GM23338 (cell line): ENCODE measurements around the gene MYO1A. TPM values are rescaled to one million over a fixed set of nuclear protein-coding genes. Genes with fewer than 3 reads are reported as not detected.
A peak's percentile ranks its signal among the peaks of the same experiment; 100 is the strongest.

Experiments
- ATAC-seq: fragments of 200-7000 bp; cut with Tn5 transposase; 3 replicates; pipeline ENCODE4 v1.9.1; 2020
- DNase-seq: peaks from one replicate; pipeline ENCODE4 v3.0.0-alpha.2; 2015; ENCODE audit warnings: low spot score
- H2AFZ ChIP-seq: fragments of 200-600 bp; sonication (generic); 2 replicates; pipeline ENCODE4 v1.8.0; 2016; ENCODE audit warnings: antibody characterized with exemption, mild to moderate bottlenecking, moderate library complexity
- H3F3A ChIP-seq: fragments of 200-600 bp; sonication (generic); replicated peaks from 2 replicates; pipeline ENCODE4 v1.8.0; 2017; ENCODE audit warnings: antibody characterized with exemption, mixed run types, low read depth
- H3K27ac ChIP-seq: fragments of 200-600 bp; sonication (generic); 2 replicates; pipeline ENCODE4 v1.6.1; 2016; ENCODE audit warnings: low read depth
- H3K27me3 ChIP-seq: fragments of 200-600 bp; sonication (generic); 2 replicates; pipeline ENCODE4 v1.8.0; 2016; ENCODE audit warnings: mild to moderate bottlenecking, mixed run types, moderate library complexity; ENCODE audit not compliant: insufficient read depth
- H3K36me3 ChIP-seq: fragments of 200-600 bp; sonication (generic); 2 replicates; pipeline ENCODE4 v1.8.0; 2016; ENCODE audit warnings: mild to moderate bottlenecking; ENCODE audit not compliant: insufficient read depth
- H3K4me1 ChIP-seq: fragments of 200-600 bp; sonication (generic); 2 replicates; pipeline ENCODE4 v1.8.0; 2016; ENCODE audit warnings: mild to moderate bottlenecking, moderate library complexity; ENCODE audit not compliant: insufficient read depth
- H3K4me2 ChIP-seq: fragments of 200-600 bp; sonication (generic); 2 replicates; pipeline ENCODE4 v1.7.1; 2017; ENCODE audit warnings: mixed run types
- H3K4me3 ChIP-seq: fragments of 200-600 bp; sonication (generic); 2 replicates; pipeline ENCODE4 v1.6.1; 2016; ENCODE audit warnings: mixed run types
- H3K79me2 ChIP-seq: fragments of 200-600 bp; sonication (generic); replicated peaks from 2 replicates; pipeline ENCODE4 v1.8.0; 2017; ENCODE audit warnings: mild to moderate bottlenecking; ENCODE audit not compliant: insufficient read depth
- H3K9me2 ChIP-seq: fragments of 200-600 bp; sonication (generic); 2 replicates; pipeline ENCODE4 v1.8.0; 2017; ENCODE audit not compliant: insufficient read depth
- H4K20me1 ChIP-seq: fragments of 200-600 bp; sonication (generic); replicated peaks from 2 replicates; pipeline ENCODE4 v1.8.0; 2017; ENCODE audit warnings: mild to moderate bottlenecking; ENCODE audit not compliant: insufficient read depth
- H3K27ac Mint-ChIP-seq: 2 replicates; pipeline ENCODE4 v1.8.0; 2020; ENCODE audit warnings: inconsistent platforms, mild to moderate bottlenecking, moderate library complexity, mixed read lengths
- H3K27me3 Mint-ChIP-seq: 3 replicates; pipeline ENCODE4 v1.8.0; 2022; ENCODE audit warnings: low read depth, mild to moderate bottlenecking, moderate library complexity, mixed read lengths, inconsistent platforms; ENCODE audit not compliant: insufficient read depth, poor library complexity
- H3K36me3 Mint-ChIP-seq: 3 replicates; pipeline ENCODE4 v1.8.0; 2021; ENCODE audit warnings: low read depth, mild to moderate bottlenecking, inconsistent platforms, moderate library complexity, mixed read lengths
- H3K4me1 Mint-ChIP-seq: 3 replicates; pipeline ENCODE4 v1.8.0; 2020; ENCODE audit warnings: mild to moderate bottlenecking, inconsistent platforms, mixed read lengths
- H3K4me3 Mint-ChIP-seq: 3 replicates; pipeline ENCODE4 v1.8.0; 2021; ENCODE audit warnings: moderate library complexity, mild to moderate bottlenecking, inconsistent platforms, mixed read lengths
- H3K9me3 Mint-ChIP-seq: 3 replicates; pipeline ENCODE4 v1.8.0; 2020; ENCODE audit warnings: moderate library complexity, mild to moderate bottlenecking, inconsistent platforms, mixed read lengths
- CREB1 ChIP-seq: fragments of 250-450 bp; sonication (Bioruptor Pico); IDR thresholded peaks from 2 replicates; pipeline ENCODE4 v1.5.0; 2020; ENCODE audit warnings: low read depth, mild to moderate bottlenecking, moderate library complexity
- ETS1 ChIP-seq: IDR thresholded peaks from 2 replicates; pipeline ENCODE4 v1.6.1; 2016; ENCODE audit warnings: antibody characterized with exemption
- EZH2 ChIP-seq: fragments of 200-600 bp; sonication (generic); IDR thresholded peaks from one replicate; pipeline ENCODE4 v1.8.0; 2017; ENCODE audit warnings: antibody characterized with exemption, mild to moderate bottlenecking, low read depth; ENCODE audit not compliant: unreplicated experiment
- JUNB ChIP-seq: IDR thresholded peaks from one replicate; pipeline ENCODE4 v1.6.1; 2016; ENCODE audit warnings: antibody characterized with exemption; ENCODE audit not compliant: unreplicated experiment
- NANOG ChIP-seq: IDR thresholded peaks from 2 replicates; pipeline ENCODE4 v1.6.1; 2016; ENCODE audit warnings: antibody characterized with exemption, borderline replicate concordance
- POLR2AphosphoS5 ChIP-seq: IDR thresholded peaks from 2 replicates; pipeline ENCODE4 v1.6.1; 2016; ENCODE audit warnings: antibody characterized with exemption, low read depth
- STAT1 ChIP-seq: IDR thresholded peaks from one replicate; pipeline ENCODE4 v1.6.1; 2016; ENCODE audit warnings: antibody characterized with exemption; ENCODE audit not compliant: unreplicated experiment
- ZNF114 ChIP-seq: fragments of 250-450 bp; sonication (Bioruptor Pico); IDR thresholded peaks from 2 replicates; pipeline ENCODE4 v1.5.0; 2020; ENCODE audit warnings: mild to moderate bottlenecking, moderate library complexity
- ZNF331 ChIP-seq: fragments of 250-450 bp; sonication (Bioruptor Pico); IDR thresholded peaks from 2 replicates; pipeline ENCODE4 v1.5.0; 2020; ENCODE audit warnings: low read depth, mild to moderate bottlenecking, moderate library complexity
- ZNF462 ChIP-seq: fragments of 250-450 bp; sonication (Bioruptor Pico); IDR thresholded peaks from 2 replicates; pipeline ENCODE4 v1.5.0; 2020; ENCODE audit warnings: mild to moderate bottlenecking, moderate library complexity
- polyA plus RNA-seq: library from polyadenylated mRNA; unstranded; fragments of >200 nt; fragmentation: Nextera tagmentation; extraction: Ambion mirVana; gene quantifications from 2 replicates; pipeline ENCODE4 v1.2.1, GENCODE V29; 2016
- total RNA-seq: library from RNA; depleted of rRNA; stranded (reverse); fragments of >200 nt; shearing (Covaris generic); gene quantifications from 2 replicates; pipeline ENCODE4 v1.2.3, GENCODE V29; 2014
- TF ChIP-seq, protein P1 (sequence below): IDR thresholded peaks from one replicate; pipeline ENCODE4 v1.6.1; 2018; ENCODE audit warnings: antibody characterized with exemption; ENCODE audit not compliant: unreplicated experiment

Gene MYO1A
- total and polyA plus RNA-seq, 2 experiments from 2014 or later: not detected

DNA sequence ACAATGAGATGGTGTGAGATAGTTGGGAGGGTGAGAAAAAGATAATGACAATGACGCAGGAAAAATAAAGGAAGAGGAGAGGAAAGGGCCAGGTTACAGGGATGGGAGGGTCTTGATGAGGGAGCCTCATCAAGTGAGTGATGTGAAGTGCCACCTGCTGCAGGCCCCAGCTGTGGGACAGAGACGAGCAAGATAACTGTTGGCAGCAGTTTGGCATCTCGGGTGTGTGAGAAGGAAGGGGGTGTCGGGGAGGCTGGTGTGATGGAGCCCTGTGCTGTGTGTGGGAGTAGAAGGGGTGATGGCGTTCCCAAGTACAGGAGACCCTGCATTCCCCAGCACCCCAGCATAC is 22.1 kb downstream of the MYO1A start (continued):
- TF ChIP-seq ZNF462 (CRISPR knock-in tag) (no peak), ETS1 (no peak), EZH2 (no peak)

GRCh38 chr12:57027011-57027804 is 22.7 kb downstream of the MYO1A start:
- ATAC-seq (peak; percentile 20; the same call in 2 of the 3 replicates), DNase-seq (no peak)
- H3K4me1 Mint-ChIP-seq: peaks cover 29% of the 10 kb centered on the region
- H3K27me3 ChIP-seq: no peaks in the 10 kb centered on the region
- no peaks in the 10 kb centered on the region for H3F3A ChIP-seq
- H3K36me3 Mint-ChIP-seq: no peaks in the 10 kb centered on the region; the same call in 2 of the 3 replicates
- peaks cover 9% of the 10 kb centered on the region; the same call in 1 of the 2 replicates for H3K4me1 ChIP-seq
- H3K79me2 ChIP-seq: no peaks in the 10 kb centered on the region
- peak overlapping the region; percentile 48; the same call in 1 of the 2 replicates for H3K4me2 ChIP-seq
- no peaks in the 10 kb centered on the region for H4K20me1 ChIP-seq
- no peaks in the 10 kb centered on the region for H3K9me2 ChIP-seq
- H3K27ac ChIP-seq: no peak overlapping the region
- H3K4me3 ChIP-seq: no peak overlapping the region
- peaks cover 14% of the 10 kb centered on the region for H3K27me3 Mint-ChIP-seq
- H3K27ac Mint-ChIP-seq: no peak overlapping the region
- H3K4me3 Mint-ChIP-seq: no peak overlapping the region
- no peaks in the 10 kb centered on the region for H3K9me3 Mint-ChIP-seq
- H2AFZ ChIP-seq: peak overlapping the region; percentile 83
- no peaks in the 10 kb centered on the region for H3K36me3 ChIP-seq
- TF ChIP-seq POLR2AphosphoS5 (no peak), CREB1 (CRISPR knock-in tag) (no peak), ETS1 (no peak), ZNF114 (CRISPR knock-in tag) (no peak), JUNB (no peak), STAT1 (no peak), ZNF331 (CRISPR knock-in tag) (no peak), EZH2 (no peak), NANOG (no peak)
- TF ChIP-seq, protein P1, sequence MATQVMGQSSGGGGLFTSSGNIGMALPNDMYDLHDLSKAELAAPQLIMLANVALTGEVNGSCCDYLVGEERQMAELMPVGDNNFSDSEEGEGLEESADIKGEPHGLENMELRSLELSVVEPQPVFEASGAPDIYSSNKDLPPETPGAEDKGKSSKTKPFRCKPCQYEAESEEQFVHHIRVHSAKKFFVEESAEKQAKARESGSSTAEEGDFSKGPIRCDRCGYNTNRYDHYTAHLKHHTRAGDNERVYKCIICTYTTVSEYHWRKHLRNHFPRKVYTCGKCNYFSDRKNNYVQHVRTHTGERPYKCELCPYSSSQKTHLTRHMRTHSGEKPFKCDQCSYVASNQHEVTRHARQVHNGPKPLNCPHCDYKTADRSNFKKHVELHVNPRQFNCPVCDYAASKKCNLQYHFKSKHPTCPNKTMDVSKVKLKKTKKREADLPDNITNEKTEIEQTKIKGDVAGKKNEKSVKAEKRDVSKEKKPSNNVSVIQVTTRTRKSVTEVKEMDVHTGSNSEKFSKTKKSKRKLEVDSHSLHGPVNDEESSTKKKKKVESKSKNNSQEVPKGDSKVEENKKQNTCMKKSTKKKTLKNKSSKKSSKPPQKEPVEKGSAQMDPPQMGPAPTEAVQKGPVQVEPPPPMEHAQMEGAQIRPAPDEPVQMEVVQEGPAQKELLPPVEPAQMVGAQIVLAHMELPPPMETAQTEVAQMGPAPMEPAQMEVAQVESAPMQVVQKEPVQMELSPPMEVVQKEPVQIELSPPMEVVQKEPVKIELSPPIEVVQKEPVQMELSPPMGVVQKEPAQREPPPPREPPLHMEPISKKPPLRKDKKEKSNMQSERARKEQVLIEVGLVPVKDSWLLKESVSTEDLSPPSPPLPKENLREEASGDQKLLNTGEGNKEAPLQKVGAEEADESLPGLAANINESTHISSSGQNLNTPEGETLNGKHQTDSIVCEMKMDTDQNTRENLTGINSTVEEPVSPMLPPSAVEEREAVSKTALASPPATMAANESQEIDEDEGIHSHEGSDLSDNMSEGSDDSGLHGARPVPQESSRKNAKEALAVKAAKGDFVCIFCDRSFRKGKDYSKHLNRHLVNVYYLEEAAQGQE: no peak
